WI38 (cell line): ENCODE measurements around the gene PEX11G.
"Not testable (repeated sequence)": the region's sequence is repeated elsewhere in the genome, so short reads cannot be mapped to it uniquely, and the experiment has no call there.

Experiments used
- H3K4me3 ChIP-seq: 2 replicates; pipeline ENCODE4 v1.5.1; 2011; ENCODE audit warnings: low read depth, mild to moderate bottlenecking, control low read depth, low read length
- TF ChIP-seq, protein P1 (sequence below): IDR thresholded peaks from 2 replicates; pipeline ENCODE4 v1.5.1; 2012; ENCODE audit warnings: low read depth, mild to moderate bottlenecking, control low read depth, low read length

The PEX11G gene

DNA sequence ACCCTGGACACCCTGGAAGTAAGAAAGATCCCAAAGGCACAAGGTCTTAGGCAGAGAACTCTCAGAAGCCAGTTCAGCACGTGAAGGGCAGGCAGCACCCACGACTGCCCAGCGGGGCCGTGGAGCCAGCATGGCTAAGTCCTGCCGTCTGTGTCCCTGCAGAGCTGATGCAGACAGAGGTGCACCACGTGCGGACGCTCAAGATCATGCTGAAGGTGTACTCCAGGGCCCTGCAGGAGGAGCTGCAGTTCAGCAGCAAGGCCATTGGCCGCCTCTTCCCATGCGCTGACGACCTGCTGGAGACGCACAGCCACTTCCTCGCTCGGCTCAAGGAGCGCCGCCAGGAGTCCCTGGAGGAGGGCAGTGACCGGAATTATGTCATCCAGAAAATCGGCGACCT is 44.8 kb downstream of the PEX11G start:
- TF ChIP-seq, protein P1, sequence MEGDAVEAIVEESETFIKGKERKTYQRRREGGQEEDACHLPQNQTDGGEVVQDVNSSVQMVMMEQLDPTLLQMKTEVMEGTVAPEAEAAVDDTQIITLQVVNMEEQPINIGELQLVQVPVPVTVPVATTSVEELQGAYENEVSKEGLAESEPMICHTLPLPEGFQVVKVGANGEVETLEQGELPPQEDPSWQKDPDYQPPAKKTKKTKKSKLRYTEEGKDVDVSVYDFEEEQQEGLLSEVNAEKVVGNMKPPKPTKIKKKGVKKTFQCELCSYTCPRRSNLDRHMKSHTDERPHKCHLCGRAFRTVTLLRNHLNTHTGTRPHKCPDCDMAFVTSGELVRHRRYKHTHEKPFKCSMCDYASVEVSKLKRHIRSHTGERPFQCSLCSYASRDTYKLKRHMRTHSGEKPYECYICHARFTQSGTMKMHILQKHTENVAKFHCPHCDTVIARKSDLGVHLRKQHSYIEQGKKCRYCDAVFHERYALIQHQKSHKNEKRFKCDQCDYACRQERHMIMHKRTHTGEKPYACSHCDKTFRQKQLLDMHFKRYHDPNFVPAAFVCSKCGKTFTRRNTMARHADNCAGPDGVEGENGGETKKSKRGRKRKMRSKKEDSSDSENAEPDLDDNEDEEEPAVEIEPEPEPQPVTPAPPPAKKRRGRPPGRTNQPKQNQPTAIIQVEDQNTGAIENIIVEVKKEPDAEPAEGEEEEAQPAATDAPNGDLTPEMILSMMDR, result no peak

DNA sequence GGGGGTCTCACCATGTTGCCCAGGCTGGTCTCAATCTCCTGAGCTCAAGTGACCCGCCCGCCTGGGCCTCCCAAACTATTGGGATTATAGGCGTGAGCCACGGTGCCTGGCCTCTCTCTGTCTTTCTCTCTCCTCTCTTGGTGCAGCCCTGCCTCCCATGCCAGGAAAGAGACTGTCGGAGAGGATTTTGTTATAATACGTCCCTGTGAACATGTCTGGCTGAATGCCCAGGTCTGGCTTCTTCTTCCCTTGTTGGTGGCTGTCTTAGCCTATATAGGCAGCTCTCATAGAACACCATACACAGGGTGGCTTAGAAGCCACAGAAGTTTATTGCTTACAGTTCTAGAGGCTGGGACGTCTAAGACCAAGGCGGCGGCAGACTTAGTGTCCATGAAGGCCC is 46.4 kb downstream of the PEX11G start:
- TF ChIP-seq, protein P1, result no peak
- no peak overlapping the region for H3K4me3 ChIP-seq

More for the DNA sequence above, 44.8 kb downstream of the PEX11G start:
- no peak overlapping the region for H3K4me3 ChIP-seq

DNA sequence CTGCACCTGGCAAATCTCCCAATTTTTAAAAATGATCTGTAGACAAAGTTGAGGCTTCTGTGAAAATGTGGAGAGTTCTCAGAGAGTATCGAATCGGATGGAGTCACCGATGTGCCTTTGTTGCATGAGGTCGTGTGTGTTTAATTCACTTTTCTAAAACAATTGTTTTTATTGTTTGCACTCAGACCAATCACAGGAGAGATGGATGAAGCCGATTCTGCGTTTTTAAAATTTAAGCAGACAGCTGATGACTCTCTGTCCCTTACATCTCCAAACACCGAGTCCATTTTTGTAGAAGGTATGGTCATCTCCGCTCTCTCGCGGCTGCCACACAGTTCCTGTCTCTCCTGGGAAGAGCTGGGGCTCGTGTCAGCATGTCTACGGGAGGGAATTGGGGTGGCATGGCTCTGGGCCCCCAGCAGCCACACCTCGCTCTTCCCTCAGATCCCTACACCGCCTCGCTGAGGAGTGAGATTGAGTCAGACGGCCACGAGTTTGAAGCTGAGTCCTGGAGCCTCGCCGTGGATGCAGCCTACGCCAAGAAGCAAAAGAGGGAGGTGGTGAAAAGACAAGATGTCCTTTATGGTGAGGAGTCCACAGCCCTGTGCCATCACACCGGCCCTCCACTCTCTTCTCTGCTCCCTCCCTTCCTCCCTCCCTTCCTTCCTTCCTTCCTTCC is 47.2 kb downstream of the PEX11G start:
- TF ChIP-seq, protein P1, result no peak
- H3K4me3 ChIP-seq, result no peak overlapping the region

DNA sequence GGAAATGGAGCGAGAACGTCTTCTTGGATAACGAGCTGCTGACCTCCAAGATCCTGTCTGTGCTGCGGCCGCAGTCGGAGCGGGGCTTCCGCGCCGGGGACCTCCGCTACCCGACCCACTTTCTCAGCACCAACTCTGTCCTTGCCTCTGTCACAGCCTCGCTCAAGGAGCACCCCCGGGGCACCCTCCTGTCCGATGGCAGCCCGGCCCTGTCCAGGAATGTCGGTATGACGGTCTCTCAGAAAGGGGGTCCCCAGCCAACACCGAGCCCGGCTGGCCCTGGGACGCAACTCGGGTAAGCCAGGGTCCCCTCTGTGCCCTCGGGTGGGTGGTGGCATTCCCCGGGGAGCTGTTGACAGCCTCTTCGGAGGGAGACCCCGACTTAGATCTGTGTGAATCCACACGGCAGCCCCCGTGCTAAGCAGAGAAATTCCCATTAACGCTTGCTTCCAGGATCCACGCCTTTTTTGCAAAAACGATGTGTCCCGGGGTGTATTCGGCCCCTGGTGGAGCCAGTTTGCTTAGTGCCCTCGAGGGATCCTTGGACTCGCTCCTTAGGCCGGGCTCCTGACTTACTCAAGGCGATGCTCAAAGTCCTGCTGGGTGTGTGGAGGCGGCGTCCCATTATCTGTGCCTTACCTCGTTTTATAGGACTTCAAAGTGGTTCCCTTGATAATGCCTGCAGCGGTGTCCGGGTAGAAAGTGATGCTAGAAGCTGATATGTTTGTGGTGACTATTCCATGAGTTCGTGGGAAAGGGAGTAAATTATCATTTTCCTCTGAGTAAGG is 48.5 kb downstream of the PEX11G start:
- no peak overlapping the region for H3K4me3 ChIP-seq
- TF ChIP-seq, protein P1, result no peak

DNA sequence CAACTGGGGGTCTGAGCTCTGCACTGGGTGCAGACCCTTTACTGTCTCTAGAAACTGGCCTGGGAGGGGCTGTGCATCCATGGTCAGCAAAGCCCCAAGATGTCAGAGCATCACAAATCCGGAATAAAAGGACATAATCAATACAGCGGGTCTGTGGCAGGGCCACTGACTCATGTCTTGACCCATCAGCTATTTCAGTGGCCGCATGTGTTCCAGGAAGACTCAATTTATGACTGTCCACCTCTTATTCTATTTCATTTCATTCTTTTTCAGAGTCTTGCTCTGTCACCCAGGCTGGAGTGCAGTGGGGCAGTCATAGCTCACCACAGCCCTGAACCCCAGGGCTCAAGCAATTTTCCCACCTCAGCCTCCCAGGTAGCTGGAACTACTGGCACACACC is 53.2 kb downstream of the PEX11G start:
- TF ChIP-seq, protein P1, result no peak

DNA sequence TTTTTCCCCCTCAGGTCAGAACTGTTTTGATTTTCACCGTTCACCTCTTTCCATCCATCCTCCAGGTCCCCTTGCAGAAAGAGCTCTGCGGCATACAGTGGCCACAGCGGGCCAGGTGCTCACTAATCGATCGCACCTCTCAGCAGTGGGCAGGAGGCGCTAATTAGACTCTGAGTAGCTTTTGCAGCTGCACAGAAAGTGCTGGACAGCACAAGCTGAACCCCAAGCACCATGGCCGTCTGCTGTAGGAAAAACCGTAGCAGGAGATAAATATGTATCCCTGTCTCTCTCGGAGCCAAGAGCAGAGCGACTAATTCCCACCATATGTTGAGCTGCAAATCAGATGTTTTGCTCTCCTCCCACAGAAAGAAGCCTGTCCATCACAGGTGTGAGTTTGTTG is 54.4 kb downstream of the PEX11G start:
- TF ChIP-seq, protein P1, result no peak
- no peak overlapping the region for H3K4me3 ChIP-seq

More for the DNA sequence above, 53.2 kb downstream of the PEX11G start:
- no peak overlapping the region for H3K4me3 ChIP-seq

DNA sequence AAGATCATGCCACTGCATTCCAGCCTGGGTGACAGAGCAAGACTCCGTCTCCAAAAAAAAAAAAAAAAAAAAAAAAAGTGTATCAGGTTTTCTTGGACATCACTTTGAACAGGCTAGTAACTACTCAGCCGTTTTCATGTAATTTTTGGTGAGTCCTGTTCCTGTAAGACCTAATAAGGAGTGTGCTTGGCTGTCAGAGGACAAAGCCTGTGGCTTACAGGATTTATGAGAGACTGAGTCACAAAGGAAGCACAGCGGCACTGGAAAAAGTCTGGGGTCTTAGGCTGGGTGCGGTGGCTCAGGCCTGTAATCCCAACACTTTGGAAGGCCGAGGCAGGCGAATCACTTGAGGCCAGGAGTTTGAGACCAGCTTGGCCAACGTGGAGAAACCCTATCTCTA is 55.4 kb downstream of the PEX11G start:
- H3K4me3 ChIP-seq, result not testable (repeated sequence)
